Smooth muscle cell (in vitro differentiated cells): ENCODE measurements around the gene NHEJ1. TPM values are rescaled to one million over a fixed set of nuclear protein-coding genes. Genes with fewer than 3 reads are reported as not detected.

Experiments
- DNase-seq: peaks from one replicate; lab custom pipeline; 2025; ENCODE audit not compliant: unreplicated experiment; lab: John Stamatoyannopoulos, UW
- H2AFZ ChIP-seq: fragments of 200-600 bp; sonication (generic); 2 replicates; pipeline ENCODE4 v1.6.0; 2016; ENCODE audit warnings: antibody characterized with exemption, low read depth, mild to moderate bottlenecking
- H3F3A ChIP-seq: fragments of 200-600 bp; sonication (generic); 2 replicates; pipeline ENCODE4 v1.6.0; 2017; ENCODE audit warnings: antibody characterized with exemption, low read depth
- H3K27ac ChIP-seq: fragments of 200-600 bp; sonication (generic); 2 replicates; pipeline ENCODE4 v1.5.1; 2016; ENCODE audit warnings: low read depth, mild to moderate bottlenecking
- H3K27me3 ChIP-seq: fragments of 200-600 bp; sonication (generic); 2 replicates; pipeline ENCODE4 v1.6.1; 2016; ENCODE audit warnings: low read depth, mild to moderate bottlenecking
- H3K36me3 ChIP-seq: fragments of 200-600 bp; sonication (generic); 2 replicates; pipeline ENCODE4 v1.5.1; 2016; ENCODE audit warnings: low read depth
- H3K4me1 ChIP-seq: fragments of 200-600 bp; sonication (generic); 2 replicates; pipeline ENCODE4 v1.5.1; 2016; ENCODE audit warnings: low read depth
- H3K4me2 ChIP-seq: fragments of 200-600 bp; sonication (generic); 2 replicates; pipeline ENCODE4 v1.6.0; 2016; ENCODE audit warnings: mild to moderate bottlenecking
- H3K4me3 ChIP-seq: fragments of 200-600 bp; sonication (generic); 2 replicates; pipeline ENCODE4 v1.5.1; 2016; ENCODE audit warnings: mild to moderate bottlenecking
- H3K79me2 ChIP-seq: fragments of 200-600 bp; sonication (generic); 2 replicates; pipeline ENCODE4 v1.6.0; 2016; ENCODE audit warnings: low read depth, mild to moderate bottlenecking
- H3K9ac ChIP-seq: fragments of 200-600 bp; sonication (generic); 2 replicates; pipeline ENCODE4 v1.6.0; 2016; ENCODE audit warnings: low read depth
- H3K9me3 ChIP-seq: fragments of 200-600 bp; sonication (generic); replicated peaks from 2 replicates; pipeline ENCODE4 v1.5.1; 2016; ENCODE audit warnings: low read depth
- H4K20me1 ChIP-seq: fragments of 200-600 bp; sonication (generic); 2 replicates; pipeline ENCODE4 v1.6.0; 2016; ENCODE audit warnings: low read depth
- CTCF ChIP-seq: fragments of 200-600 bp; sonication (generic); IDR thresholded peaks from 2 replicates; pipeline ENCODE4 v1.5.1; 2017; ENCODE audit warnings: borderline replicate concordance, mild to moderate bottlenecking, antibody characterized with exemption; ENCODE audit not compliant: insufficient read depth, poor library complexity, severe bottlenecking
- WGBS: methylation state at CpG from one replicate; pipeline ENCODE4 v1.1.7; 2016; ENCODE audit warnings: low lambda C conversion rate; 5-methylcytosine and 5-hydroxymethylcytosine counted together
- polyA plus RNA-seq: library from polyadenylated mRNA; unstranded; fragments of >200 nt; fragmentation: Nextera tagmentation; extraction: Ambion mirVana; gene quantifications from 2 replicates; pipeline ENCODE4 v1.2.1, GENCODE V29; 2016
- total RNA-seq: library from RNA; depleted of rRNA; stranded (reverse); fragments of >200 nt; gene quantifications from 2 replicates; pipeline ENCODE4 v1.2.3, GENCODE V29; 2014

Gene NHEJ1
- total and polyA plus RNA-seq, 2 experiments from 2014 or later, result 6.0 to 8.5 TPM

- no peak for TF ChIP-seq CTCF
- Histone ChIP-seq H3F3A (no peaks in the 10 kb centered on the region), H3K4me1 (peaks cover 4% of the 10 kb centered on the region), H4K20me1 (peaks cover 7% of the 10 kb centered on the region), H3K36me3 (no peaks in the 10 kb centered on the region), H3K9ac (no peak overlapping the region), H3K79me2 (peaks cover 14% of the 10 kb centered on the region), H2AFZ (no peak overlapping the region), H3K4me2 (no peak overlapping the region), H3K27ac (no peak overlapping the region), H3K9me3 (no peaks in the 10 kb centered on the region), H3K4me3 (no peak overlapping the region), H3K27me3 (no peaks in the 10 kb centered on the region)
- no peak for DNase-seq
- WGBS, result 96% methylated on average over 9 of the region's 9 CpGs
These were observed 19.2 kb upstream of the NHEJ1 start for GRCh38 chr2:219179601-219180465.

GRCh38 chr2:219178377-219179175 is 18.0 kb upstream of the NHEJ1 start:
- no peak for TF ChIP-seq CTCF
- Histone ChIP-seq H3K4me3 (peak overlapping the region; percentile 74), H3K27ac (peak overlapping the region; percentile 79), H3K9me3 (no peaks in the 10 kb centered on the region), H3F3A (no peaks in the 10 kb centered on the region), H3K36me3 (no peaks in the 10 kb centered on the region), H3K4me1 (peaks cover 4% of the 10 kb centered on the region), H2AFZ (peak overlapping the region; percentile 73), H3K79me2 (peaks cover 14% of the 10 kb centered on the region), H3K4me2 (peak overlapping the region; percentile 99), H3K27me3 (no peaks in the 10 kb centered on the region), H4K20me1 (peaks cover 7% of the 10 kb centered on the region), H3K9ac (peak overlapping the region; percentile 41)
- WGBS, result 8% methylated on average over 28 of the region's 45 CpGs
- no peak for DNase-seq

- peaks cover 7% of the 10 kb centered on the region for H4K20me1 ChIP-seq
- H3K4me2 ChIP-seq, result peak within 1 kb of the TSS; percentile 99
- no peaks in the 10 kb centered on the region for H3K9me3 ChIP-seq
- peak; percentile 83 for DNase-seq
- peak; percentile 27 for TF ChIP-seq CTCF
- peaks cover 4% of the 10 kb centered on the region for H3K4me1 ChIP-seq
- H3K27me3 ChIP-seq, result no peaks in the 10 kb centered on the region
- no peaks in the 10 kb centered on the region for H3F3A ChIP-seq
- H3K27ac ChIP-seq, result peak within 1 kb of the TSS; percentile 79
- peak within 1 kb of the TSS; percentile 78 for H3K9ac ChIP-seq
- peaks cover 14% of the 10 kb centered on the region for H3K79me2 ChIP-seq
- no peaks in the 10 kb centered on the region for H3K36me3 ChIP-seq
- H3K4me3 ChIP-seq, result peak within 1 kb of the TSS; percentile 74
- 2% methylated on average over 45 of the region's 67 CpGs for WGBS
- H2AFZ ChIP-seq, result peak within 1 kb of the TSS; percentile 89
These were observed 17.1 kb upstream of the NHEJ1 start, which contains the start of gene RETREG2 for GRCh38 chr2:219177552-219178376. TSS of gene RETREG2 (plus strand) at chr2:219178275. CDS start at chr2:219178353, 78 bp downstream.
